Measurements from ENCODE around the gene STAG1.
"Not testable (repeated sequence)": the region's sequence is repeated elsewhere in the genome, so short reads cannot be mapped to it uniquely, and the experiment has no call there.

The STAG1 gene

DNA sequence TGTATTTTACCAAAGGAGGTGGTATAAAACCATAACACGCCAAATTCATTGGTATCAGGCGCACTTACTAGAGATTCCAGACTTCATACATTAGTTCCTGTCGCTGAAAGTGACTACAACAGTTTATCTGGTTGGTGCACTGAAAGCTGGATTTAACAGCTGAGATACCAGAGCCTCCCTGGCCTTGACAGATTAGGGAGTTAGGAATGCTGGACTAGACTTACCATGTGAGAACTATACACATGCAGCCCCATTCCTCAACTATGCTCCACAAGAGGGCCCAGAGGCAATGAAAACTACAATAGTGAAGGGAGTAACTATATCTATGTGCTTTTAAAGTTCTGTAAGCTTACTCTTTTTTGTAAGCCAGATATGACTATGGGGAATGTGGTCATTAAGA is 174.4 kb downstream of the STAG1 start:
- DNase-seq, result peak; percentile 38

DNA sequence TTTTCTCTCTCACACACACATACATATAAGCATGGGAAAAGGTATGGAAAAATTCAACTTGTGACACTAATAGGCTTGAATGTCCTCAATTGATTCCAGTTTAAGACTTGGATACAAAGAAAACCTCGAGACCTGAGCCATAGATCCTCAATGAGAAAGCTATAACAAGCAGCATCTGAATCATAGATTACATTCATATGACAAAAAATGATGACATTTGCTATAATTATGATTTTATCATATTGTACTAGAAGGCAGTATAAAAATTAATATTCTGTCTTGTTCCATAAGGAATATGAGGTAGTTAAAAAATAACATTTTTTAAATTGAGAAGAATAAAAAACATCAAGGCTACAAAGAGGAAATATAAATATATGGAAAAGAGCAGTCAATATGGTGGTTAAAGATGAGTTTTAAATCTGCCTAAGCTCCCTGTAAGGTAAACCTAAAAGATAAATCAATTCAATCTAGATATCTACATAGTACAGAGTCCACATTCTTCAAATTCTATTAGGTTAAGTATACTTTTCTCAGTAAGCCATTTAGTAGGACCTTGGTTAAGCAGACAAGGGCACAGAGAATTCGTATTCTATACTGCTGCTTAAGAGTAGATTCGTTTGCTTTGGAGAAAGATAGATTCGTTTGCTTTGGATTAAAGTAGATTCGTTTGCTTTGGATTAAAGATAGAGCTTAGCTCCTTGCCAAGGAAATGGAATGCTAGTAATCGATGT is 175.7 kb downstream of the STAG1 start:
- DNase-seq, result no peak

DNA sequence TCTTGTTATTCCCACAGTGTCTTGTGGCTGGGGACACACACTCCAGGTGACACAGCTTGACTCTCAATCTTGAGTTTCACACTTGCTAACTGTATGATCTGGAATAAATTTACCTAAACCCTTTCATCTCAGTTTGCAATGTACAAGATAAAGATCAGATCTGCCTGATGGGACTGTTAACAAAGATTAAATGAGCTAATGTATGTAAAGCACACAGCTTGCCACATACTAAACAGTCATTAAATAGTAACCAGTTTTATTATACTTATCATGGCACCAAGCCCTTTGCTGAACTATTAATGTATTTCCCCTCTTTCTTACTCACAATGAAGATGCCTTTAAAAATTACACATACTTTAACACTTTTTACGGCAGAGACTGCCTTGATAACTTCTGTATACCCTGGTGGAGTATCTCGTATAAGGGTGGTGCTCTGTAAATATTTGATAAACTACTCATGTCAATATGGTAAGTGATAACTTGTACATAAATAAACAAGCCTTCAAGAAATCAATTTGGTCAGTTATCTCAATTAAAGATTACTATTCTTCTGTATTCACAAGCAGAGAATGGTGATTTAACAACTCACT is 184.5 kb downstream of the STAG1 start:
- DNase-seq, result no peak

DNA sequence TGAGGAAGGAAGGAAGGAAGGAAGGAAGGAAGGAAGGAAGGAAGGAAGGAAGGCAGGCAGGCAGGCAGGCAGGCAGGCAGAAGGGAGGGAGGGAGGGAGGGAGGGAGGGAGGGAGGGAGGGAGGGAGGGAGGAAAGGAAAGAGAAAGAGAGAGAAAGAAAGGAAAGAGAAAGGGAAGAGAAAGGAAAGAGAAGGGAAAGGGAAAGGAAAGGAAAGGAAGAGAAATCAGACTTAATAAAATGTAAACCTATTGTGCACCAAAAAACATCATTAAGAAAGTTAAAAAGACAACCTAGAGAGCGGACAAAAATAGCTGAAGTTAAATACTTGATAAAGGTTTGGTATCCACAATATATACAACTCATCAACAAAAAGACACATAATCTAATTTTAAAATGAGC is 187.2 kb downstream of the STAG1 start:
- DNase-seq, result not testable (repeated sequence)

DNA sequence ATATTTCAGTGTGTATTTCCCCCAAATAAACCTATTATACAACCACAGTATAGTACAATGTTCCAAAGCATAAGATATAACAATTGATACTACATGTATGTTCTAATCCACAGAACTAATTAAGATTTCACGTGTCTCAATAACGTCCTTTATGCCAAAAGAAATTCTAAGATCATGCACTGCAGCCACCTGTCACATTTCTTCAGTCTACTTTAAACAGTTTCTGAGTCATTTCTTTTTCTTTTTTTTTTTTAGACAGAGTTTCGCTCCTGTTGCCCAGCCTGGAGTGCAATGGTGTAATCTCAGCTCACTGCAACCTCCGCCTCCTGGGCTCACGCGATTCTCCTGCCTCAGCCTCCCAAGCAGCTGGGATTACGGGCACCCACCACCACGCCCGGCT is 190.2 kb downstream of the STAG1 start:
- DNase-seq, result no peak

DNA sequence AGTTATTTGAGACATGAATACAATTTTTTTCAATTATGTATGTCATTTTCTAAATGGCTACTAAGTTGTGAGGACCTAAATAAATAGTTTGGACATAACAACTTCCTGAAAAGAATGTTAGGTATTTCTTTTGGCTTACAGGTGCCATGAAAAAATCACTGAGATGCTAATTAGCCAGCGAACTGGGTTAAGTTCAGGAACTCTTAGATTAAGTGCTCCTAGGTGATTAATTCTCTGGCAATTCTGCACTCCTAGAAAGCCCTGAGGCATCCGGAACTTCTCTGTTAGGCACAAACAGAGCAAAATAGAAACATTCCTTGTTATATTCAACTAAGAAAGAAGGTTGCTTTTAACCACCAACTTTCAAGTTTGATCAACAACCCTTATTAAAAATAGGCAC is 192.3 kb downstream of the STAG1 start:
- DNase-seq, result peak; percentile 5

DNA sequence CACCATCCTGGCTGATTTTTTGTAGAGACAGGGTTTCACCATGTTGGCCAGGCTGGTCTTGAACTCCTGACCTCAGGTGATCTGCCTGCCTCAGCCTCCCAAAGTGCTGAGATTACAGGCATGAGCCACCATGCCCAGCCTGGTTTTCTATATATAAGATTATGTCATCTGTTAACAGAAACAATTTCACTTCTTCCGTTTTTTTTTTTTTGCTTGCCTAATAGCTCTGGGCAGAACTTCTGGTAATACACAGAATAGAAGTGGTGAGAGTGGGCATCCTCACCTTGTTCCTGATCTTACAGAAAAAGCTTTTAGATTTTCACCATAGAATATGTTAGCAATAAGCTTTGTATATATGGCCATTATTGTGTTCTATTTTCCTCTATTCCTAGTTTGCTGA is 202.7 kb downstream of the STAG1 start:
- DNase-seq, result not testable (repeated sequence)

DNA sequence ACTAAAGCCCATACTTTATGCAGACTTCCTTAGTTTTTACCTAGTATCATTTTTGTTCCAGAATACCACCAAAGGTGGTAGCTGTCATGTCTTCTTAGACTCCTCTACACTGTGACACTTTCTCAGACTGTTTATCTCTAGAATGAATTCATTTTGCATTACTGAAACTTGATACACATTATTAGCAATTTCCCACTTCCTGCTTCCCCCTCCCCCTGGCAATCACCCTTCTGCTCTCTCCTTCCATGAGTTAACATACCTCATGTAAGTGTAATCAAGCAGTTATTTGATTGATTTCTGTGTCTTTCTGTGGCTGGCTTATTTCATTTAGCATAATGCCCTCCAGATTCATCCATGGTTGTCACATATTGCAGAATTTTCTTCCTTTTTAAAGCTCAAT is 204.9 kb downstream of the STAG1 start:
- DNase-seq, result no peak

DNA sequence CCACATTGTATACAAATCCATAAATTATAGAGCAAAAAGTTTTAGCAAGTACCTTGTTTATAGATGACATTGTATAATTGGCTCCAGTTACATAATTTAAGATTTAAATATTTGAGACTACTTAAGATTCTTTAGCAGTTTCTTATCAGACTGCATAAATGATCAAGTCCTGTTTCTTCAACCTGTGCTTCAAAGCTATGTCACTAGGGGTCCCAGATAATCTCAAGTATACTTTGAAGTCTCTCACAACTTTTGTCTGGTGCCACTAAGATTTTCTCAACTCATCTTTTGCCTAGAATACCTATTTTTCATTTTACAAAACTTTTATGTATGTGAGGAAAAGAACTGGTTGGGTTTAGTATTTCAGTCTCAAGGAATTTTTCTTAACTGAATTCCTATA is 205.5 kb downstream of the STAG1 start:
- DNase-seq, result peak; percentile 63

DNA sequence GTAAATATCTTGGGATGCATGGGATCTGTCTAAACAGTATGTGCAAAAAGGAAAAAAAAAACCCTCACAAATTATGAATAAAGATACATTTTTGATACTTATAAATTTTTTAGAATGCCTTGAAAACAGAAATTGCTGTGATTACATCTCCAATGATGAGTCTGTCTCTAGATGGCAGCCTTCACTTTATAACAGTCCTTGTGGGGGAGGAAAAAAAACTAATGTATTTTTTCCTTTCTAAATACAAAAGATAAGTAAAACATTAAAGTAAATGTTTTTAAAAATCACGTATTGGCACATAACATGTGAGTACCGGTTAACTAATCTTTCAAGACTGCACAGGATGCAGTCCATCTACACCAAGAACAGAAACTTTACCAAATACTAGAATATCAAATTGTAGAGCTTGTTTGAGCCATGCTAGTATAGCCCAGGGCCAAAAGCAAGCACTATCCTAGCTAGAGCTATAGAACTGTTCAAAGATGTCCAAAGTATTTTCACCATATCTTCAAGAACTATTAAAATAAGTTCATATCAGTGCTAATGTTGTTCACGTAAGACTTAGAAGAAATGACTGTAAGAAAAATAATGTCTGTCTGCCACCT is 206.4 kb downstream of the STAG1 start:
- DNase-seq, result peak; percentile 34

DNA sequence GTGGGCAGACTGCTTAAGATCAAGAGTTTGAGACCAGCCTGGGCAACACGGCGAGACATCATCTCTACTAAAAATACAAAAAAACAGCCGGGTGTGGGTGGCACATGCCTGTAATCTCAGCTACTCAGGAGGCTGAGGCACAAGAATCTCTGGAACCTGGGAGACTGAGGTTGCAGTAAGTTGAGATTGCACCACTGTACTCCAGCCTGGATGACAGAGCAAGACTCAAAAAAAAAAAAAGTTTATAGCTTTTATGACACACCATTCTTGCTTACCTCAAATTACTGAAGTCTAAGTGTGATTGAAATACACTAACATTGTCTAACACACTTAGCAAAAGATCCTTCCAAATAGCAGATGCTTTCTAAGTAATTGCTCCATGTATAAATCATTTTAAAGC is 207.6 kb downstream of the STAG1 start:
- DNase-seq, result no peak

DNA sequence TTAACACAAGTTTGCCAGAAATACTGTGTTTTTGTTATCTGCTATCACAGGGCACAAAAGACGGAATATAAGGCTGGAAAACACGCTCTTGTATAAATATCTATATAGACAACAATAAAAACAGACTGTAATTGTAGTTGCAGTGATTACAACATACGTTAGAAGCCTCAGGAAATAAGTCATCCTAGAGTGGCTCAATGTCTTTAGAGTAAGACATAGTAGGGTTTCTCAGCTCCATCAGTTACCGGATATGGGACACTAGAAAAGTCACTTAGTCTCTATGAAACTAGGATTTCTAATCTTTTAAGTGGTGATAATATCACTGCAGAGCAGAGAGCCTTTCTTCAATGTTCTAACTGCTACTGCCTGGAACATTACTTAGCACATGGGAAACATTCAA is 208.8 kb downstream of the STAG1 start:
- DNase-seq, result no peak

DNA sequence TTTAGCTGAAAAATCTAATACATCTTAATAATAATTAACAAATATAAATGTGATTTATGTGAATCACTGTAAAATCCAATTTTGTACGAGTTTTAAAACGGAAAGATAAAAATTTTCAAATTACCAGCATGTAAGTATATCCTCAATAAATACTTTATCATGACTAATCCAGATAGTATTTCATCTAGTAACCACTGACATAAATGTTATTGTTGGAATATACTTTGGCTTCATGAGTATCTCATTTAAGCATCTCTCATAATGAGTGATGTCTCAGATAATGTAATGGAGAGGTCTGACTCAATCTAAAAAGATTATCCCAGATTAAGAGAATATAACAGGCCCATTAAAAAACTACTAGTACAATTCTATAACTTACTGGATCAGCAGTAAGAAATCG is 216.3 kb downstream of the STAG1 start:
- no peak for DNase-seq

DNA sequence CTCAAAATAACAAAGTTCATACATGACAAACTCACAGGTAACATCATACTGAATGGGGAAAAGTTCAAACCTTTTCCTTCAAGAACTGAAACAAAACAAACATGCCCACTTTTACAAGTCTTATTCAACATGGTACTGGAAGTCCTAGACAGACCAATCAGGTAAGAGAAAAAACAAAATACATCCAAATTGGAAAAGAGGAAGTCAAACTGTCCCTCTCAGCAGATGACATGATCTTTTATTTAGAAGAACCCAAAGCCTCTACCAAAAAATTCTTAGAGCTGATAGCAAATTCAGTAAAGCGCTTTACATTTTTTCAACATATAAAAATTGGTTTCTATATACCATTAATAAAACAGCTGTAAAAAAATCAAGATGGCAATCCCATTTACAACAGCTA is 219.4 kb downstream of the STAG1 start:
- DNase-seq, result peak; percentile 37

DNA sequence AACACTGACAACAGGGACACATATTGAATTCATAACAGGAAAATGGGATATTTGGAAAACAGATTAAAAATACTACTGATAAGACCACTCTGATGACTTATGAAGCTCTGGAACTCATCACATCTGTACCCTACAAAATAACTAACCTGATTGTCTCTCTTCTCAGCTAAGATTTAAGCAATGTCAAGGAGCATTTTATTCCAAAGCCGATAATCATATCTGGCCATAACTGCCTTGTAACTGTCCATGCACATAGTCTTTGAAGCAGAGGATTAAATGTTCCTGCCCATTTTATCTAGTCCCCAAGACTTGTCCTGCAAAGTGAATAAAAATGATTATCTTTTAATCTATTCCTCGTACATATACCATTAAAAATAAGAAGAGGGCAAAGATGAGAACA is 234.1 kb downstream of the STAG1 start:
- no peak for DNase-seq

DNA sequence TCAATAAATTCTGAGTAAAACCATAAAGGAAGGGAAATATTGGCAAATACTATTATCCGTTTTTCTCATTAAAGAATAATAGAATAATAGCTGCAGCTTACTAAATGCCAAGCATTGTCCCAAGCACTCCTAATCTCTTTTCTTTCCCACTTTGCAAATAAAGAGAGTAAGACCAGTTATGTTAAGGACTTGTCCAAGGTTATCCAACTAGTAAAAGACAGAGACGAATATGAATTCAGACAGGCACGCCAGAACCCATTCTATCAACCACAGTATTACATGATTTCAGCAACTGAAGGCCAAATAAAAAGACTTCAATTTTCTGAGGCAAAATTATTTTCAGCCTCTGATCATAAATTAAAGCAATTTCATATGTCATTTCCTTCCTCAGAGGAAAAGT is 235.5 kb downstream of the STAG1 start:
- no peak for DNase-seq

DNA sequence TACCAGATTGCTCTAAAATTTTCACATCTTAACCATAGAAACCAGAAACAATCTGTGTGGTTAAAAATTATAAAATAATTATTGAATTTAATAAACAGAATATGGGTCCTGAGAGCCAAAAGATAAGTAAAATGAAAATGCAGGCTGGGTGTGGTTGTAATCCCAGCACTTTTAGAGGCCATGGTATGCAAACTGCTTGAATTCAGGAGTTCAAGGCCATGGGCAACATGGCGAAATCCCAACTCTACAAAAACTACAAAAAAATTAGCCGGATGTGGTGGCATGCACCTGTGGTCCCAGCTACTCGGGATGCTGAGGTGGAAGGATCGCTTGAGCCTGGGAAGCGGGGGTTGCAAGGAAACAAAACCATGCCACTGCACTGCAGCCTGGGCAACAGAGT is 236.1 kb downstream of the STAG1 start:
- DNase-seq, result no peak

DNA sequence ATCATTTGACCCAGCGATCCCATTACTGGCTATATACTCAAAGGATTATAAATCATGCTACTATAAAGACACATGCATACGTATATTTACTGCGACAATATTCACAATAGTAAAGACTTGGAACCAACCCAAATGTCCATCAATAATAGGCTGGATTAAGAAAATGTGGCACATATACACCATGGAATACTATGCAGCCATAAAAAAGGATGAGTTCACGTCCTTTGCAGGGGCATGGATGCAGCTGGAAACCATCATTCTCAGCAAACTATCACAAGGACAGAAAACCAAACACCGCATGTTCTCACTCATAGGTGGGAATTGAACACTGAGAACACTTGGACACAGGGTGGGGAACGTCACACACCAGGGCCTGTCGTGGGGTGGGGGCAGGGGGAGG is 237.6 kb downstream of the STAG1 start:
- DNase-seq, result not testable (repeated sequence)

DNA sequence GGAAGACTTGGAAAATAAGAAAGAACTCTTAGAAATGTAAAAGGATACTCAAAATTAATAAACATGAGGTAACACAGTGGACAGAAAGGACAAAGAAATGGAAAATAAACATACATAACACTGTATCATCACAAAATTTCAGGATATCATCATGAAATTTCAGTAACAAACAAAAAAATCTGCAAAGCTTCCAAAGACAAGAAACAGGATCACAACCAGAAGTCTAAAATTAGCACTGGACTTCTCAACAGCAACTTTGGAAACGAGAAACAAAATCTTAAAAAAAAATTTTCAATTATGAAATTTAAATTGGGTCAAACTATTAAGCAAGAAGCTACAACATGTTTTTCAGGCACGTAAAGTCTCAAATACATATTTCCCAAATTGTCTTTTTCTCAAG is 238.8 kb downstream of the STAG1 start:
- DNase-seq, result no peak

DNA sequence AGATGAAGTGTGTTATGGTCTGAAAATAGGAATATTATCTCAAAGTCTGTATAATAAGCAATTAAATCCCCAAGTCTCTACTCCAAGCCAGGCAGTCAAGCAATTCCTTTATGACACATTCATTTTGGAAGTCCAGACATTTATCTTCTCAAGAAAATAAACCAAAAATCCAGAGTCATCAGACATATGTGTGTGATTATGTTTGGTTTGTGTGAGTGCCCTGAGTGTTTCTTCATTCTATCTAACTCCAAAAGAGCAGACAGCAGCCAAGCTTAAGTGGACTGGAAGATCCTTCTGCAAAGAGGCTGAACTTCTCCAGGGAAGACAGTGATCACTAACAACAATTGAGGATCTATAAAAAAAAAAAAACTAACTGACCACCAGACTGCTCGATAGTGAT is 239.8 kb downstream of the STAG1 start:
- no peak for DNase-seq

DNA sequence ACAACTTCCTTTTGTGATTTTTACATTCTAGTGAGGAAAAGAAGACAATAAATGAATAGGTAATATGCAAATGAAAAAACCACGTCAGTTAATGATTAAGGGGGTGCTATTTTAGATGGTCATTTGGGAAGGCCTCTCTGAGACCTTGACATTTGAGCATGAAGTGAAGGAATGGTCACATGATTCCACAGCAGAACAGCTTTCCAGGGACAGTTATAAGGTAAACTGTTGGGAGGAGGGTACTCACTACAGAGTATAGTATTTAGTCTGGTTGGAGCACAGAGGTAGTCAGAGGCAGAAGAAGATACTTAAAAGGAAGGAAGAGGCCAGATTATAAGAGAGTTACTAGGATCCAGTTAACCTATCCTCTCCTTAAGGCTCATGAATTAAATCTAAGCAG is 246.5 kb downstream of the STAG1 start:
- DNase-seq, result no peak

DNA sequence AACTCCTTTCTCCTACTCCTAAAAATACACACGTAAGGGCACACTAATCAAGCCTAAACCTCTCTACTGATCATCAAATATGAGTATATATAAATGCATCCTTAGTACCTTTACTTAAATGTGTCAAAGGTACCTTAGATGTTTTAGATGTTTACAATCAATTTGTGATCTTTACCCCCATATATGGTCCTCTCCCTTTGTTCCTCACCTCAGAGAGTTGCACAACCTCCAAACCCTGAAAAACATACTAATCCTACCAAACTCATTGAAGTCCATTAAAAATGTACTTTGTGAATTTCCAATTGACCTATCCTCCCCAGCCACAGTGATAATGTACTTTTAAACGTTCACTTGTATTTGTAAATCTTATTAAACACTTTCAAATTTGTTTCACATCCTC is 249.1 kb downstream of the STAG1 start:
- no peak for DNase-seq

DNA sequence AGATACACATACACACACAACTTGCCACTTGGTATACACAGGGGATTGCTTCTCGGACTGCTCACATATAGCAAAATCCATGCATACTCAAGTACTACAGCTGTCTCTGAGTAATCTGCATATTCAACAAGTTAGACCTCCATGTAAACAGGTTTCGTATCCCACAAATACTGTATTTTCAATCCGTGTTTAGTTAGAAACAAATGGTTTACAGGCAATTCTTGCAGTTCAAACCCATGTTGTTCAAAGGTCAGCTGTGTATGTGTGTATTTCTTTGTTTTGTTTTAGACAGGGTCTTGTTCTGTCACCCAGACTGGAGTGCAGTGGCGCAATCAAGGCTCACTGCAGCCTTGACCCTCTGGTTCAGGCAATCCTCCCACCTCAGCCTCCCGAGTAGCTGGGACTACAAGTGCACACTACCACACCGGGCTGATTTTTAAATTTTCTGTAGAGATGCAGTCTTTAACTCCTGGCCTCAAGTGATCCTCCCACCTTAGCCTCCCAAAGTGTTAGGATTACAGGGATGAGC is 253.2 kb downstream of the STAG1 start:
- no peak for DNase-seq

DNA sequence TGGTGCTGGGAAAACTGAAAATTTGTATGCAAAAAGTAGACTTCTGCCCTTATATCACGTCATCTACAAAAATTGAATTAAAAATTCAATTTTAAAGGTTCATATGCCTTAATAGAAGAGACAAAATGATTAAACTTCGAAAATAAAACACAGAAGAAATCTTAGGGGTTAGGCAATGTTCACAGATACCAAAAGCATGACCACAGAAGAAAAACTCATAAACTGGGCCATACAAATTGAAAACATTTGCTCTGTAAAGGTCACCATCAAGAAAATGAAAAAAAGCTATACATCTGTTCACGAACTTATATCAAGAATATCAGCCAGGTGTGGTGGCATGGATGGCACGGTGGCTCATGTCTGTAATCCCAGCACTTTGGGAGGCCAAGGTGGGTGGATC is 257.0 kb downstream of the STAG1 start:
- no peak for DNase-seq

All from OCI-M1 (cell line).